ENCODE results near the gene MACROD1. TPM values are rescaled to one million over a fixed set of nuclear protein-coding genes. Genes with fewer than 3 reads are reported as not detected.

The MACROD1 gene
- total RNA-seq, 1 donor from 2014 or later, result 20.6 TPM

GRCh38 chr11:64069401-64070313 lies 96.3 kb downstream of the MACROD1 start:
- no peak for DNase-seq (ENCODE audit: low spot score)
- intact Hi-C loops (cut with DNase I), result no loop called here
- ATAC-seq, result no peak

DNA sequence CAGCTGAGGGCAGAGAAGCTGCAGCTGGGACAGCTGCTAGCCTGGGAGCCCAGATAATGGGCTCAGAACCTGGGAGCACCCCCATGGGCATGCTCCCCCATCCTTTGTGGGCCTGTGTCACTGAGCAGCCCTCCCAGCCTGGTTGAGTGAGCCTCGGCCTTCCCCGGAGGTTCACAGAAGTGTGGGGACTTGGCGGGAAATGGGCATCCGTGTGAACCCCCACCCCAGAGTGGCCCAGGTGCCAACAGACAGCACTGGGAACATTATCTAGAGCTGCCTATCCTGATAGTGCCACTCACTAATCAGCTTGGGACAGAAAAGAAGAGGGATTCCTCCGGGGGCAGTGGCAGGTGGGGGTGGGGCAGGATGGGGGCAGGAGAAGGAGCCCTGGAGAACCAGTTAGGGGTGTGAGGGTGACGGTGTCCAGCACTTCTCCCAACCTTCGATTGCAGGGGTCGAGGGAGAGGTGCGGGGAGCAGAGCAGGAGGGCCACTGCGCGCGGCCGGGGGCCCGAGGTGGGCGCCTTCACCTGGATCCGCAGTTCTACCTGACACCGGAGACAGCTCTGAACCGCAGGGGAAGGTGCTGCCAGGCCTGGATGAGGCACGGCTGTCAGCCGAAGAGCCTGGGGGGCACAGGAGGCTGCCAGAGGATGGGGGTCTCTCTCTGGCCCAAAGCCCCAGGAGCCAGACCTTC lies 97.1 kb downstream of the MACROD1 start:
- no peak for ATAC-seq
- no peak for DNase-seq (ENCODE audit: low spot score)
- intact Hi-C loops (cut with DNase I), result no loop called here

DNA sequence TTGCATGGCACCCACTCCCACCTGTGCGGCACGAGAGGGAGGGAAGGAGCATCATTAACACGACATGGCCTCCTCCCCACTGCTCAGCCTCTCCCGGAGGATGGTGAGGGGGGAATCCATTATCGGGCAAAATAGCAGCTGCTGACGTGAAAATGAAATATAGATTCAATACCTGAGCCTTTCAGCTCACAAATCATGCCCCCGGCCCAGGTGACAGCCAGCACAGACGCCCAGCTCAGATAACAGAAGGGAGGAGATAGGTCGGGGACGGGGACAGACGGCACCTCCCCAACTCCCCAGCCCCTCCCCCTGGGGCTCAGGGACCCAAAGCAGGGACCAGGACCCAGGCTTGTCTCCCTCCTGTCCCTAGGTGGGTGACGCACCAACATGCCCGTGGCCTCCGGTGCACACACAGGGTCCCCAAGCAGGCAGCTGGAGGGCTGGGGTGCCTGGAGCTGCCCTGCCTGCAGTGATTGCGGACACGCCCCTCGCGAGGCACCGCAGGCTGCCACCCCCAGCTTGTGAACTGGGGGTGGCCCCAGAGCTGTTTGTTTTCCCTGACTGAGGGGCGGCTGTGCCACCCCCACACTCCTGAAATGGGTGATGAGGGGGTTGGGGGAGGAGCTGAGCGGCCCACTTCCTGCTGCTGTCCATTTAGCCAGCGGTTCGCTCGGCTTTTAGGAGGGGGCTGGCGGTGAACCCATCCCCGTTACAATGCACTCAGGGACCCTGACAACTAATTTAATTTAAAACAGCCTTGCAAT lies 98.5 kb downstream of the MACROD1 start:
- no peak for ATAC-seq
- DNase-seq (ENCODE audit: low spot score), result no peak
- intact Hi-C loops (cut with DNase I), result no loop called here

DNA sequence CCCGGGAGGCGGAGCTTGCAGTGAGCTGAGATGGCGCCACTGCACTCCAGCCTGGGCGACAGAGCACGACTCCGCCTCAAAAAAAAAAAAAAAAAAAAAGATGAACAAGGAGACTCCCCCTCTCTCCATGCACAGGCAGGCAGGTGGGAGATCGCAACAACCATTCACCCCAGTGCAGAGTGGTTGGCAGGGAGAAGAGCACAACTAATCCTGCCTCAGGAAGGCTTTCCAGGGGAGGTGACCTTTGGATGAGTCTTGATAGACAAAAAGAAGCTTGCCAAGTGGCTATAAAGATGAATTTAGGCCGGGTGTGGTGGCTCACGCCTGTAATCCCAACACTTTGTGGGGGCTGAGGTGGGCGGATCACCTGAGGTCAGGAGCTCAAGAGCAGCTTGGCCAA lies 100.2 kb downstream of the MACROD1 start:
- DNase-seq (ENCODE audit: low spot score), result no peak
- intact Hi-C loops (cut with DNase I), result no loop called here
- ATAC-seq, result no peak

DNA sequence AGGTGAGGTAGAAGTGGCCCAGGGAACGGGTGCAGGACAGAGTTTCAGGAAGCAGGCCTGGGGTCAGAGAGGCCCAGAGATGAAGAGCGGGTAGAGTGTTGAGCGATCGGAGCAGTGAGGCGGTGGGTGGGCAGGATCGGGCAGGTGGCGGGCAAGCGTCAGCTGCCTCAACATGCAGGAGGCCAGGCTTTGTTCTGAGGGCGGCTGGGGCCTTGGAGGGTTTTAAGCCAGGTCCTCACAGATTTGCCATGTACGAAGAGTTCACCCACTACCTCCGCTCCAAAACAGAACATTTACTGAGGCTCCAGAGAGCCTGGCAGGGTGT lies 100.8 kb downstream of the MACROD1 start:
- intact Hi-C loops (cut with DNase I), result no loop called here
- no peak for DNase-seq (ENCODE audit: low spot score)
- ATAC-seq, result no peak

DNA sequence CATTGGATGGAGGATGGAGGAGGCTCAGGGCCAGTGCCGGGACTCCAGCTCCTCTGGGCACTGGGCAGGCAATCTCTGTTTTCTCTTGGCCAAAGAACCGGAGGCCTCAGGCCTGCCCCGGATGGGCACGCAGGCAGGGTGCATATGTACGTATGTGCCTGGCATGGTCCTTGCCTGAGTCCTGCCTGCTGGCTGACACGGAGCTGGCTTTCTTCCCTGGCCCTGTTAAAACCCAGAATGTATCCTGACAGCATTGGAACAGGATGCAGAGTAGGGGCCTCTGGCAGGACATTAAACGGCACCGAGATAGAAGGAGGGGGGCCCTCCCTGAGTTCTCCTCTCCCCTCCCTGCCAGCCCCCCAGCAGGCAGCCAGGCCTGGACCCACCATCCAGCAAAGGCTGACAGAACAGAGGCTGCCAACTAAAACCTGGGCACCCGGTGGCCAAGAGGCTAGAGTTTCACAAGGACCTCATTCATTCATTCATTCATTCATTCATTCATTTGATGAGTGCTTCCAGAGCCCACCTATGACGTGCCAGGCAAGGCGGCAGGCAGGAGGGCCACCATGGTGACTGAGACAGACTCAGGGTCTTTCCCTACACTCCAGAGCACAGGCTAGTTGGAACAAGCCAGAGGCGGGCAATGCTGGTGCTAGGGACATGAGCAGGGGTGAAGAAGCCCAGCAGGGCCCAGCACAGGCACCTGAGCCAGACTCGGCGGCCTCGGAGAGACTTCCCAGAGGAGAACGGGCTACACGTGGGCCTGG lies 101.4 kb downstream of the MACROD1 start:
- DNase-seq (ENCODE audit: low spot score) (no peak), ATAC-seq (no peak)
- intact Hi-C loops (cut with DNase I), result no loop called here

DNA sequence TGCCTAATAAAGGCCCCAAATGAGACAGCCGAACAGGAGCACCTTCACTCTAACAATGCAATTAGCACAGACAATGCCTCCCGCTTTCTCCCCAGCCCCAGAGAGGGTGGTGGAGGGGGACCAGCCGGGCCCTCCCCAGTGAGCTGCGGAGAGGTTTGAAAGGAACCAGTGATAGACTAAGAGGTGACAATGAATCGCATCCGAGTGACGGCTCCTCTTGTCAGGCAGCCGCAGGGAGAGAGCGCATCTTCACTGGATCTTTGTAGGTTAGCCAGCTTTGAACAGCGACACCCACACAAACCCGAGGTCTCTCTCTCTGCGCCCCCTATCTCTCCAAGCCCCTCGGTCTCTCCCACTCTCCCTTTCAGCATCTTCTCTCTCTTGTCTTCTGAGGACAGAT lies 102.1 kb downstream of the MACROD1 start:
- ATAC-seq, result no peak
- DNase-seq (ENCODE audit: low spot score), result no peak
- intact Hi-C loops (cut with DNase I), result no loop called here

GRCh38 chr11:64062185-64063039 lies 103.5 kb downstream of the MACROD1 start:
- DNase-seq (ENCODE audit: low spot score) (no peak), ATAC-seq (no peak)
- intact Hi-C loops (cut with DNase I), result no loop called here

- ATAC-seq (no peak), DNase-seq (ENCODE audit: low spot score) (no peak)
- intact Hi-C loops (cut with DNase I), result no loop called here
Observed at GRCh38 chr11:64060861-64061444, 105.0 kb downstream of the MACROD1 start.

GRCh38 chr11:64060263-64060860 lies 105.6 kb downstream of the MACROD1 start:
- DNase-seq (ENCODE audit: low spot score) (no peak), ATAC-seq (no peak)
- intact Hi-C loops (cut with DNase I), result no loop called here

GRCh38 chr11:64059339-64060140 lies 106.4 kb downstream of the MACROD1 start:
- ATAC-seq (no peak), DNase-seq (ENCODE audit: low spot score) (no peak)
- intact Hi-C loops (cut with DNase I), result no loop called here

- DNase-seq (ENCODE audit: low spot score) (no peak), ATAC-seq (no peak)
- intact Hi-C loops (cut with DNase I), result no loop called here
Observed at GRCh38 chr11:64058494-64058893, 107.4 kb downstream of the MACROD1 start.

GRCh38 chr11:64057890-64058289 lies 108.0 kb downstream of the MACROD1 start:
- intact Hi-C loops (cut with DNase I), result no loop called here
- DNase-seq (ENCODE audit: low spot score) (no peak), ATAC-seq (no peak)

- DNase-seq (ENCODE audit: low spot score), result no peak
- no peak for ATAC-seq
- intact Hi-C loops (cut with DNase I), result no loop called here
Observed at GRCh38 chr11:64056861-64057260, 109.1 kb downstream of the MACROD1 start.

DNA sequence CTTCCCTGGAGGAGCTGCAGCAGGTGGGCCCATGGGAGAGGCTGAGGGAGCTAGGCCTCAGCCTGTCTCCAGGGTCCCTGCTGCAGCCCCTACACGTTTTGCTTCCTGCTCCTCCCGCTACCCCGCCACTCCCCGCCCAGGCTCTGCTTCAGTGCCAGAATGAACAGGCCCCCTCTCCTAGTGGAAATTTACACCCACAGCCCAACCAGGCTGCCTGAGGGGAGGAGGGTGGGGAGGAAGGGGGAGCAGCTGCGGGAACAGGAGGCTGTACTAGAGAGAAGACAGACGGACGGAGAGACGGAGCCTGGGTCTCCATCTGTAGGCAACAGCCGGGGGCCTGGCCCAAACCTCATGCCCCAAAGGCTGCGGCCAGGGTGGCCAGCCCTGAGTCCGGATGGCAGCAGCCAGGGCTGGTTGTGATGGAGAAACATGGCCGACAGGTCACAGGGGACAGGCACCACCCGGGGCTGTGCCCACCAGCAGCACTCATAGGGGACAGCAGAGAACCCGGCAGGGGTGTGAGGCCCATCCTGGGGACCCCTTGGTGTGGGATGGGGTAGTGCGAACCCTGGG lies 109.6 kb downstream of the MACROD1 start:
- intact Hi-C loops (cut with DNase I), result no loop called here
- DNase-seq (ENCODE audit: low spot score) (no peak), ATAC-seq (no peak)

GRCh38 chr11:64055077-64055476 lies 110.8 kb downstream of the MACROD1 start:
- ATAC-seq (no peak), DNase-seq (ENCODE audit: low spot score) (no peak)
- intact Hi-C loops (cut with DNase I), result no loop called here
